PC-9 (cell line): ENCODE measurements around the gene TMEM222. TPM values are rescaled to one million over a fixed set of nuclear protein-coding genes. Genes with fewer than 3 reads are reported as not detected.

Experiments
- BruUV-seq: library from RNA; stranded (reverse); fragments of 400-500 nt; replicated peaks from 2 replicates; lab custom pipeline; 2021; lab: Mats Ljungman, UMichigan
- CTCF ChIA-PET: fragments of 300-600 bp; sonication (Branson Sonifier 250); formaldehyde crosslinking; loops from one replicate; lab custom pipeline; 2022; ENCODE audit warnings: antibody characterized with exemption; lab: Charles Lee
- POLR2A ChIA-PET: fragments of 300-600 bp; sonication (Branson Sonifier 250); formaldehyde crosslinking; loops from one replicate; lab custom pipeline; 2022; ENCODE audit warnings: antibody characterized with exemption; ENCODE audit not compliant: unreplicated experiment; lab: Charles Lee
- DNase-seq, 2 experiments: peaks; one replicate each; pipeline versions ENCODE4 v3.0.0 to v3.0.0-alpha.2; 2015 to 2022; ENCODE audit warnings: mixed read lengths in 1 of 2
- H2AFZ ChIP-seq: fragments of 200-600 bp; sonication (generic); 2 replicates; pipeline ENCODE4 v1.8.1; 2017; ENCODE audit warnings: antibody characterized with exemption
- H3F3A ChIP-seq: fragments of 200-600 bp; sonication (generic); 2 replicates; pipeline ENCODE4 v1.8.1; 2017; ENCODE audit warnings: antibody characterized with exemption, mild to moderate bottlenecking, low read depth; ENCODE audit not compliant: insufficient read depth
- H3K27ac ChIP-seq: fragments of 200-600 bp; sonication (generic); 2 replicates; pipeline ENCODE4 v1.6.1; 2016; ENCODE audit warnings: mixed run types
- H3K27me3 ChIP-seq: fragments of 200-600 bp; sonication (generic); 2 replicates; pipeline ENCODE4 v1.6.1; 2016; ENCODE audit warnings: low read depth, mixed run types; ENCODE audit not compliant: insufficient read depth
- H3K36me3 ChIP-seq: fragments of 200-600 bp; sonication (generic); 2 replicates; pipeline ENCODE4 v1.6.1; 2016; ENCODE audit warnings: low read depth, mixed run types
- H3K4me1 ChIP-seq: fragments of 200-600 bp; sonication (generic); replicated peaks from 2 replicates; pipeline ENCODE4 v1.6.1; 2016; ENCODE audit warnings: mixed run types; ENCODE audit not compliant: insufficient read depth
- H3K4me2 ChIP-seq: fragments of 200-600 bp; sonication (generic); 2 replicates; pipeline ENCODE4 v1.6.1; 2017; ENCODE audit warnings: mixed run types
- H3K4me3 ChIP-seq: fragments of 200-600 bp; sonication (generic); 2 replicates; pipeline ENCODE4 v1.6.1; 2016; ENCODE audit warnings: mixed run types
- H3K79me2 ChIP-seq: fragments of 200-600 bp; sonication (generic); 2 replicates; pipeline ENCODE4 v1.6.1; 2017; ENCODE audit warnings: low read depth, mixed run types
- H3K9me2 ChIP-seq: fragments of 200-600 bp; sonication (generic); 2 replicates; pipeline ENCODE4 v1.8.1; 2017; ENCODE audit warnings: mild to moderate bottlenecking; ENCODE audit not compliant: insufficient read depth
- H3K9me3 ChIP-seq: fragments of 200-600 bp; sonication (generic); 2 replicates; pipeline ENCODE4 v1.8.1; 2016; ENCODE audit warnings: low read depth; ENCODE audit not compliant: insufficient read depth
- H4K20me1 ChIP-seq: fragments of 200-600 bp; sonication (generic); 2 replicates; pipeline ENCODE4 v1.8.1; 2017; ENCODE audit not compliant: insufficient read depth
- EZH2 ChIP-seq: fragments of 200-600 bp; sonication (generic); IDR thresholded peaks from 2 replicates; pipeline ENCODE4 v1.8.0; 2017; ENCODE audit warnings: antibody characterized with exemption, low read depth
- intact Hi-C: fragments of 100-400 bp; cut with micrococcal nuclease; formaldehyde crosslinking; loops from one replicate; pipeline ENCODE4 v1.10.0; 2022; ENCODE audit not compliant: unreplicated experiment
- total RNA-seq: library from RNA; stranded (reverse); gene quantifications from 2 replicates; pipeline ENCODE4 v1.2.3, GENCODE V29; 2021
- TF ChIP-seq, protein P1 (sequence below): fragments of 200-600 bp; sonication (generic); conservative IDR thresholded peaks from 2 replicates; pipeline ENCODE4 v1.6.1; 2017; ENCODE audit warnings: mixed run types, antibody characterized with exemption, mild to moderate bottlenecking, moderate library complexity

The TMEM222 gene
- total RNA-seq, 1 experiment from 2014 or later = 32.8 TPM

DNA sequence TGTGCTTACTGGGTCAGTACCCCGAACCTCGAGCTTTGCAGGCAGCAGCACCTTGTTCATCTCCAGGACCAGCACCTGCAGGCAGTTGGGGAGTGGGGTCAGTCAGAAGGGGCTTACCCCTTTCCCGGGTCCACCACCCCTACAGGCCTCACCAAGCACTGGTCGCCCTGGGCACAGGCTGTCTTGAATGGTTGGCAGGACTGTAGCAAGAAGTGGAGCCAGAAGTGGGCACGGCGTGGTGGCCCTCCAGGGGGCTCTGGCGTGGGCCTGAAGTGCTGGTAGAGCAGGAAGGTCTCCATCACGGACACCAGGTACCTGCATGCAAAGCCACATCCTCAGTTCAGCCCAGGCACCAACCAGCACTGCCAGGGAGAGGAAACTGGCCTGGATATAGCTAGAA is 39.6 kb downstream of the TMEM222 start:
- Histone ChIP-seq H3F3A (no peaks in the 10 kb centered on the region), H3K79me2 (no peaks in the 10 kb centered on the region), H3K27ac (no peak overlapping the region), H2AFZ (no peak overlapping the region), H3K4me2 (no peak overlapping the region), H3K9me2 (no peaks in the 10 kb centered on the region), H4K20me1 (no peaks in the 10 kb centered on the region), H3K4me3 (no peak overlapping the region), H3K27me3 (no peaks in the 10 kb centered on the region), H3K4me1 (peaks cover 4% of the 10 kb centered on the region; the same call in 1 of the 2 replicates), H3K36me3 (no peaks in the 10 kb centered on the region), H3K9me3 (no peaks in the 10 kb centered on the region)
- BruUV-seq = no TSS peak
- DNase-seq = no peak
- intact Hi-C loops = no loop called here
- POLR2A ChIA-PET = interaction anchor here (0.6 kb wide), 1 partner anchor 20 kb away, joined by 3 read pairs; no protein-coding TSS in a partner anchor
- CTCF ChIA-PET = no interaction called here
- no peak for TF ChIP-seq EZH2
- TF ChIP-seq, protein P1, sequence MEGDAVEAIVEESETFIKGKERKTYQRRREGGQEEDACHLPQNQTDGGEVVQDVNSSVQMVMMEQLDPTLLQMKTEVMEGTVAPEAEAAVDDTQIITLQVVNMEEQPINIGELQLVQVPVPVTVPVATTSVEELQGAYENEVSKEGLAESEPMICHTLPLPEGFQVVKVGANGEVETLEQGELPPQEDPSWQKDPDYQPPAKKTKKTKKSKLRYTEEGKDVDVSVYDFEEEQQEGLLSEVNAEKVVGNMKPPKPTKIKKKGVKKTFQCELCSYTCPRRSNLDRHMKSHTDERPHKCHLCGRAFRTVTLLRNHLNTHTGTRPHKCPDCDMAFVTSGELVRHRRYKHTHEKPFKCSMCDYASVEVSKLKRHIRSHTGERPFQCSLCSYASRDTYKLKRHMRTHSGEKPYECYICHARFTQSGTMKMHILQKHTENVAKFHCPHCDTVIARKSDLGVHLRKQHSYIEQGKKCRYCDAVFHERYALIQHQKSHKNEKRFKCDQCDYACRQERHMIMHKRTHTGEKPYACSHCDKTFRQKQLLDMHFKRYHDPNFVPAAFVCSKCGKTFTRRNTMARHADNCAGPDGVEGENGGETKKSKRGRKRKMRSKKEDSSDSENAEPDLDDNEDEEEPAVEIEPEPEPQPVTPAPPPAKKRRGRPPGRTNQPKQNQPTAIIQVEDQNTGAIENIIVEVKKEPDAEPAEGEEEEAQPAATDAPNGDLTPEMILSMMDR = no peak

DNA sequence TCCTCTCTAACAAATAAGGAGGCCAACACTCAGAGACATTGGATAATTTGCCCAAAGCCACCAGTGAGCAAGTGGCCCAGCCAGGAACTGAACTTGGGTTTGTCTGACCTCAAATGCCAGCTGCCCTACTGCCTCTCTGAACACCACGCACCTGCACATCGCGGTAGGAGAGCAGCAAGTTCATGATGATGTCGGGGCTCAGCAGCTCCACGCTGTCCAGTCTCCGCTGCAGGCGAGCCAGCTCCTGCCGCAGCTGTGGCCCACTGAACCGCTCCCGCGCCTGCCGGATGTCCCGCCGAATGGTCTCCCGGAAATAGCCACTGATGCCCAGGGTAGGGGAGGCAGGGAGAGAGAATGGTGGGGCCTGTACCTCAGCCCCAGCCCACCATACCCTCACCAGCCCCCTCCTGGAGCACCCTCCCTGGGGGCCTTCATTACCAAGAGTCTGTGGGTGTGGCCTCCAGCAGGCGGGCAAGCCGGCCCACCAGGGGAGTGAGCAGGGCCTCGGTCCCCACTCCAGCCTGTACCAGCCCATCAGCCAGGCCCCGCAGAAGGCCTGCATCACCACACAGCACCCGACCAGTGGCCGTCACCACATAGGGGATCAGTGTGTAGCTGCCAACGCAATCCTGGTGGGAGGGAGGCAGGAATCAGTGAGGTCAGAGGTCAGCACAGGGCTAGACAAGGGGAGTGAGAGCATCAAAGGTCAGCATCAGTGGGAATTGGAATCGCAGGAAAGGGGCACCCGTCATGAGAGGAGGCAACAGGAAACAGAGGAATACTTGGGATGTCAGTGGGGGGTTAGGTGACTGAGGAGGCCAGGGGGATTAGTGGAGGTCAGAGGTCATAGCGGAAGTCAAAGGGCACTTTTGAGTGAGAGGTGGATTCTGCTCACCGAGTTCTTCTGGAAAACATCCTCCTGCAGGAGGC is 42.1 kb downstream of the TMEM222 start:
- ChIA-PET CTCF (no interaction called here), POLR2A (no interaction called here)
- H3K4me2 ChIP-seq = no peak overlapping the region
- no peaks in the 10 kb centered on the region for H4K20me1 ChIP-seq
- peaks cover 9% of the 10 kb centered on the region; the same call in 1 of the 2 replicates for H3K4me1 ChIP-seq
- no peaks in the 10 kb centered on the region for H3K9me3 ChIP-seq
- no TSS peak for BruUV-seq
- no peaks in the 10 kb centered on the region for H3F3A ChIP-seq
- no peak overlapping the region for H3K4me3 ChIP-seq
- no peak for DNase-seq
- no peak overlapping the region for H3K27ac ChIP-seq
- no peaks in the 10 kb centered on the region for H3K79me2 ChIP-seq
- no peaks in the 10 kb centered on the region for H3K27me3 ChIP-seq
- no peak overlapping the region for H2AFZ ChIP-seq
- intact Hi-C loops = no loop called here
- no peaks in the 10 kb centered on the region for H3K36me3 ChIP-seq
- no peaks in the 10 kb centered on the region for H3K9me2 ChIP-seq
- no peak for TF ChIP-seq EZH2
- TF ChIP-seq, protein P1 = no peak

DNA sequence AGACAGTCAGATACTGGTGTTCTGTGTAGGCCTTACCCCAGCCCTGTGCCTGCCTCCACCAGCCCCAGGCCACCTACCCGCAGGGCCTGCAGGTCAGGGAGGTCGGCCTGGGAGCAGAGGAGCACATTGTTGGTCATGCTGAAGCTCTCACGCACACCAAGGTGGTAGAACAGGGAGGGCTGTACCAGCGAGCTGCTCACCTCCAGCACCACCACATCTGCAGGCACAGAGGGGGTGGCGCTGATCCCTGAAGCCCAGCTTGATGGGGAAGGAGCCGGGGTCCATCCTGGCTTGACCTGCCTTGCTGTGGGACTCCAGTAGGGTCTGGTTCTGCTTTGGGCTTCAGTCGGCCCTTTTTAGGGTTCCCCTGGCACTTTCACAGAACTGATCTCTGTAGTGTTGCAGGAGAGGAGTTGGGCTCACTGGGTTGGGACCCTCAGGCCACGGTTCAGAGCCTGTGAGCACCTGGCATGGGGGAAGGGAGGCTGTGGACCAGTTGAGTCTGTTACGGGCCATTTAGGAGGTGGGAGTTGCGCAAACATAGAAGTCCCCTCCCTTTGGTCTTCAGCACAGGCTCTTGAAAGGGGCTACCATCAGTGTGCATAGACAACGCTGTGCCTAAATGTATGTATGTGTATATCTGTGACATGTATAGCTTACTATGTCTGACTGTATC is 42.9 kb downstream of the TMEM222 start:
- Histone ChIP-seq H3K36me3 (no peaks in the 10 kb centered on the region), H2AFZ (no peak overlapping the region), H3F3A (no peaks in the 10 kb centered on the region), H3K4me1 (peaks cover 9% of the 10 kb centered on the region; the same call in 1 of the 2 replicates), H3K4me3 (peak overlapping the region; percentile 70; the same call in 1 of the 2 replicates), H3K4me2 (peak overlapping the region; percentile 80), H3K27ac (no peak overlapping the region), H3K9me3 (no peaks in the 10 kb centered on the region), H3K79me2 (no peaks in the 10 kb centered on the region), H4K20me1 (no peaks in the 10 kb centered on the region), H3K9me2 (no peaks in the 10 kb centered on the region), H3K27me3 (no peaks in the 10 kb centered on the region)
- TF ChIP-seq EZH2 = no peak
- TF ChIP-seq, protein P1 = no peak
- no peak for DNase-seq
- BruUV-seq = TSS peak; percentile 45
- intact Hi-C loops = loop anchor here (5.0 kb wide), 1 partner anchor 43 kb away; the partner anchor contains the start of gene TMEM222
- CTCF ChIA-PET = interaction anchor here (0.5 to 0.8 kb wide), 3 partner anchors 82 to 493 kb away, joined by 3 to 6 read pairs (median 5); no protein-coding TSS in a partner anchor
- POLR2A ChIA-PET = interaction anchor here (0.8 to 1.0 kb wide), 3 partner anchors 18 to 276 kb away, joined by 4 to 24 read pairs (median 4); no protein-coding TSS in a partner anchor
